HG02938 (cell line): ENCODE measurements around the gene UNC5B.

Experiments
- ATAC-seq: cut with Tn5 transposase; IDR thresholded peaks from one replicate; pipeline ENCODE4 v1.9.1; 2021; ENCODE audit warnings: mild to moderate bottlenecking, moderate library complexity; ENCODE audit not compliant: unreplicated experiment

UNC5B gene

DNA sequence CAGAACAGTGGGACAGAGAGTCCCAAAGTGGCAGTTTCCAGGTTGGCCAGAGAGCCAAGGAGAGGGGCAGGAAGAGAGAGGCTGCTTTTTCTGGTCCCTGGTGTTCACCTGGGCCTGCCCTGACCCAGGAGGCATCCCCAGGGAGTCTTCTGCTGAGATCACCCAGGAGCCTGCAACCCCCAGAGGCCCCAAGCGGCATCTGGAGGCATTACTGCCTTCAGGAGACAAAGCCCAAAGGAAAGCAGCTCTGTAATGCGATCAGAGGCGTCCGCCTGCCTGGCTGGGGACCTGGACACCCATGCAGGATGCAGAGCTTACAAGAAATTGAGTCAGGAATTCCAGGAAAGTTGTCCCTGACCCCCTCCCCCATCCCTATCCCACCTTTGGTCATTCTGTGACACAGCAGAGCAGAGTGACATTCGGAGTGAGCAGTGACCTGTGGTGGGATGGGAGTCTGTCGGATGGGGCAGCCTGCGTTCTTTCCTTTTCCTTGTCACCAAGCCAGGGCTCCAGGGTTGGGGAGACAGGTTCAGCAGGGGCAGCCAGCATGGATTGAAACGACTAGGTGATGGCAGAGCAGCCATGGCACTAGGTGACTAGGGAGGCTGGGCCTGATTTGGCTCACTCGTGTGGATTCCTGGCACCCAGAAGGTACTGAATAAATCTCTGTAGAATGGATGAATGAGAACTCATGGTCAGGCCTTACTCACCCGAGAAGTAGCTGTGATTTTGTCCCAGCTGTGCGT lies 10.4 kb downstream of the UNC5B start:
- ATAC-seq: no peak

DNA sequence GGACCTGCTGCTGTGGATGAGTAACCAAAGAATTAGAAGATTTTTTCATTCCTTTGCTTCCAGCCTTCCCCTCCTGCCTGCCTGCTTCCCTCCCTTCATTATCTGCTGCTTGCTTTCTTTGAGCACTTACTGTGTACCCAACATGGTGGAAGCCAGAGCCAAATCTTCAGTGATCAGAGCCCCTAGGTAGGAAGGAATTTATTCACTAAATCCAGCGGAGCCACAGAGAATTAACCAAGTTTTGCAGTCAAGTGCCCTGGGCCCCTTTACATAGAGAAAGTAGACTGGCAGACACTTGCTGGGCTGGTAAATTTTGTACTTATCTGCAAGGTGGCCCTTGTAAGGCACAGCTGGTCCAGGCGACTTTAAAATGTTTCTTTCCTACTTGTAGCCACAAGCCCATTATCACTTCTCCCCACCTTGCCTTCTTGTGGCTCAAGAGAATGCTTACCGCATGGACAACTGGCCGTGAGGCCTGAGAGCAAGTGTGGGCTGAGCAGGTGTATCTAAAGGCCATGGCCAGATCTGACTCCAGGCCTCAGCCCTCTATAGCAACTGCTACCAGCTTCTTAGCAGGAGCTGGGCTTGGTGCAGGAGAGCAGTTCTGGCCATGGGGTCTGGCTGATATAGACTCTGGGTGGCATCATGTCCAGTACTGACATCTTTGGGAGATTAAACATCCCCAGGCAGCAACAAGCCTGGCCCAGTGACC lies 11.1 kb downstream of the UNC5B start:
- no peak for ATAC-seq

DNA sequence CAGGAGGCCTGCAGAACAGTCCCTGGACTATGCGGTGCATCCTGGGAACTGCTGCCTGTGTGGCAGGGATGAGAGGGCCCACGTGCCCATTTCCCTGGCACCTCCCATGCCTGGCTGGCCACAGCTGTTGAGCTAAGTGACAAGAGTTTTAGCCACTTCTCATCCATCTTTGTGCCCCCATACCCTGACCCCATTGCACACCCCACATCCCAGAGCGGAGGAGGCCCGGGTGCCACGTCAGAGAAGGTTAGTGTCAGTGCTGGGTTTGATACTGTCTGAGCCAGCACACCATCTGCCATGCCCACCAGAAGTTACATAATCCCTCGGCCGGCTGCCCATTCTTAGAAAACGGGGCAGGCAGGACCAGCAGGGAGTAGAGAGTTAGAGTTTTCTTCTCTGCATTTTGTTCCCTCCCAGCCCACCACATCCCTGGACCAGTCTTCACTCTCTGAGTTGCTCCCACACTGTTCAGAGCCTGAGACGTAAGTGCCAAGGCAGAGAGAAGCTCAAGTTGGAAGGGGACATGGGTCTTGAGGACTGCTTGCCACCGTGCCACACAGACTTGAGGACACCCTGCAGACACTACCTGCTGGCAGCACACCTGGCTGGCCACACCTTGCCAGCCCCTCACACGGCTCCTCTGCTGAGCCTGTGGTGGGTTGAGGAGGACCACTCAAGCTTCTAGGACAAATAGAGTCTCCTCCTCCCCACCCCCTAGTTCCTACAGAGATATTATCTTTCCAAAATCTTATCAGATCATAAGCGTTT lies 13.1 kb downstream of the UNC5B start:
- ATAC-seq: no peak

DNA sequence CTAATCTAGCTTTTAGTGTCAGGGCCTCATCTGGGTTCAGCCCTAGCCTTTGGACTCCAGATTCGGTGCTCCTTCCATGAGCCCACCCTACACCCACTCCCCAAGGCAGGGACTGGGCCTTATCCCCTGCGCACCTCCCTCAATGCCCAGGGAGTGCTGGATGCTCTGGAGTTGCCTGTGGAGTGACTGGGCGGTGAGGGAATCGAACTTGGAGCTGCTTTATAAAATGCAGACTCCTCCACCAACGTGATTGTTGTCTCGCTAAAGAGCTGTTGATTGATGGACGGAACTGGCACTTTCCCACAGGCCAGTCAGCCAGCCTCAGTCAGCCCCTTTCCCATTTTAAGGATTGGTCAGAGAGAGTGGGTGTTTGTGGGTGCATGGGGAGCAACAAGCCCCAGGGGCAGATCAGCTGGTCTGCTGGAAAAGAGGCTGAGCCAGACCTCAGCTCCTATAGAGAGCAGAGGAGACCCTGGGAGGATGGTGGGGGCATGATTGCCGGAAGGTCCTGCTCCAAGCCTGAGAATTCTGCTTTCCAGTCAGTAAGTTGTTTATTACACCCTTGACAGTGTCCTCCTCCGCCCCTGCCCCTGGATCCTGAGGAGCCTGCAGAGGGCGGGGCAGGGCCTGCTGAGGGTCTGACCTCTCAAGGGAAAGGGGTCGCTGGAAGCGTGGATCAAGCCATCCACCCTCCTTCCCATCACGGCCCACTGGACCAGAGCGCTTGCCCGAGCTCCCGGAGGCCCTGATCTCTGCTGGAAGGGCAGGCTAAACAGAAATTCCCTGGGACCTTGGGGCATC lies 16.7 kb downstream of the UNC5B start:
- no peak for ATAC-seq

GRCh38 chr10:71229726-71230655 lies 17.6 kb downstream of the UNC5B start:
- ATAC-seq: no peak

DNA sequence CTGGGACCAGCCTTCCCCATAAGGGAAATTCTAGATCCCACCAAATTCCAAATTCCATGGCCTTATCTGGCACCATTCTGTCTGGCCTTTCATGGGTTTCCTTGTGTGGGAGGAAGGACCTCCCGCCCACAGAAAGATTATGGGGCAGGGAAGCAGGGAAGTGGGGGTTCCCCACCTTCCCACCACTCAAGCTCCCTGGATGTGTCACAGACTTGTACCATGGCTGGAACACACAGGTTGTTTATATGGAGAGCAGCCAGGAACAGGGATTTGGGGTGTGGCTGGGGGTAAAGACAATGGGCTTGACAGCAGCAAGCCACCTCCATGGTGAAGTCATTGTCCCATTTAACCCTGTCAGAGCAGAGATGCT lies 18.3 kb downstream of the UNC5B start:
- no peak for ATAC-seq

DNA sequence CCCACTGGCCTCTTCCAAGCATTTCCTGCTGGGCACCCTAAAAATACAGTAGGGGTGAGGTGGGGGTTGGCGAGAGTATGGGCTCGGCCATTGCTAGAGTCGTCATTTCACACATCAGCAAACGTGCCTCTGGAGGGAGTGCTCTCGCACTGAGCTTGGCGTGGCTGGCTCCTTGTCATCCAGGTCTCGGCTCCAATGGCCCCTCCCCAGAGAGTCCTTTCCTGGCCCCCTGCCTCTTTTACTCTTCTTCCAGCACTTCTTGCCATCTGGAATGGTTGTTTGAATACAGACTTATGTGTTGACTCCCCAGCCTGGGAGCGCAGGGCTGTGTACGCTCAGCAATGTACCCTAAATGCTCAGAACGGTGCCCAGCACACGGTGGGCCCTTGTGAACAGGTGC lies 18.8 kb downstream of the UNC5B start:
- ATAC-seq: no peak

GRCh38 chr10:71232089-71232998 lies 20.0 kb downstream of the UNC5B start:
- ATAC-seq: no peak

DNA sequence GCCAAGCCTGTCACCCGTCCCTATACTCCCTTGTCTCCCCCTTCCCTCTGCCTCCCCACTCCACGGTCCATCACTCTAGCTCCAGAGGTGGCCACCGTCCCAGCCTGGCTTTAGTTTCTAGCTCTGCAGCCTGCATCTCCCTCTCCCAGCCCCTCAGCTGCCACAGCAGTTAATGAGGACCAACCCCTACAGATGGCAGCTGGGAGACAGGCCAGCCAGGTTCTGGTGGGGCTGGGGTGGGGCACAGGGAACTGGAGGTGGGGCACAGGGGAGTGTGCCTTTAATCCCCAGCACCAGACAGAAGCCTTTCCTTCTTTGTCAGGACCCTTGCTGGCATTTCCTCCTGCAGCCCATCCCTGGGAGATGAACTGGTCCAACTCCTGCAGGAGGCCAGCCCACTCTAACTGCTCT lies 21.1 kb downstream of the UNC5B start:
- ATAC-seq: no peak

DNA sequence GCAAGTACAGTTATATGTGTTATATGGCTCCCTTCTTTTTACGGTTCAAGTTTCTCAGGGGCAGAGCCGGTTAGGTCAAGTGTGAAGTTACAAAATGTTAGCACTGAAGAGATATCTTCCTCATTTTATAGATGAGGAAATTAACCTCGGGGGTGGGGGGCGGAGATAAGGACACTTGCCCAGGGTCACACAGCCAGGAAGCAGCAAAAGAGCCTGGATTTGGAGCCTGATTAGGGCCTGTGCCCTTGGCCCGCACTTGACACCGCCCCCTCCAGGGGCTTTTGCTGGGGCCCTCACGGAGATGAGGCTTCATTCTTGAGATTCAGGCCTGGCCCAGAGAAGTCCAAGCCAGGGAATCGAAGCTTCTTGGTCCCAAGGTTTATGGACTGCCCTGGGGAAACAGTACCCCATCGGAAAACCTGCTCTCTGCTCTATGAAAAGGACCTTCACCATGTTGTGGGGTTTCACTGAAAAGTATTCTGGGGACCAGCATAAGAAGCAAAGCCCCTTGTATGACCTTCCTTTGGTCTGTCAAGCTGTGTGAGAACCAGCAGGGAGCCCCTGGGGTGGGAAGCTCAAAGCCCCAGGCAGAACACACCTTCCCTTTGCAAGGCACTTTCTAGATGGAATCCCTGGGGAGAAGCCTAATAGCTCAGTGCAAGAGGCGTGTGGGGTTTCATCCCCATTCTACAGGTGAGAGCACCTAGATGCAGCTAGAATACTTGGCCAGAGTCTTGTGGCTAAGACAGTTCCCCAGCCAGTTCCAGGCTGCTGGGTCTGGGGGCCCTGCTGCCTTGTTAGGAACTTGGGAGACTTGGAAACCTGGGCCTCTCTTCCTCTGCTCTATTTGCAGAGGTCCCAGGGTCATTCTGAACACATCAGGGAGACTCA lies 21.9 kb downstream of the UNC5B start:
- ATAC-seq: no peak

- no peak for ATAC-seq
Observed at GRCh38 chr10:71234970-71235685, 22.8 kb downstream of the UNC5B start.

DNA sequence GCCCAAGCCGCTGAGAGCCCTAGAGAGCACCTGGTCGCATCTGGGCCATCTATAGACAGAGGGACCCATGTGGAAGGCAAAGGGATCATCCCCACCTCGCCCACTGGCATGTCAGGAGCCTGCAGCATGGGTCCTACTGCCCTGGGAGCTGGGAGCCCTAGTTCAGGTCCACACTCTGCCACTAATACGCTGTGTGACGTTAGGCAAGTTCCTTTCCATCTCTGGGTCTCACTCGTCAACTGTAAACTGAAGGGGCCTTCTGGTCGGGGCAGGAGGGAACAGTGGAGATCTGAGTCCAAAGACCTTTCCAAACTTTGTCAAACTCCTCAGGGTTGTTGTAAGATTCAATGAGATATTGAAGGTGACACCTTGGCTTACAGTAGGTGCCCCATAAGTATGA lies 23.4 kb downstream of the UNC5B start:
- no peak for ATAC-seq

- no peak for ATAC-seq
Observed at GRCh38 chr10:71236286-71236685, 23.9 kb downstream of the UNC5B start.

GRCh38 chr10:71236822-71237682 lies 24.7 kb downstream of the UNC5B start:
- no peak for ATAC-seq

DNA sequence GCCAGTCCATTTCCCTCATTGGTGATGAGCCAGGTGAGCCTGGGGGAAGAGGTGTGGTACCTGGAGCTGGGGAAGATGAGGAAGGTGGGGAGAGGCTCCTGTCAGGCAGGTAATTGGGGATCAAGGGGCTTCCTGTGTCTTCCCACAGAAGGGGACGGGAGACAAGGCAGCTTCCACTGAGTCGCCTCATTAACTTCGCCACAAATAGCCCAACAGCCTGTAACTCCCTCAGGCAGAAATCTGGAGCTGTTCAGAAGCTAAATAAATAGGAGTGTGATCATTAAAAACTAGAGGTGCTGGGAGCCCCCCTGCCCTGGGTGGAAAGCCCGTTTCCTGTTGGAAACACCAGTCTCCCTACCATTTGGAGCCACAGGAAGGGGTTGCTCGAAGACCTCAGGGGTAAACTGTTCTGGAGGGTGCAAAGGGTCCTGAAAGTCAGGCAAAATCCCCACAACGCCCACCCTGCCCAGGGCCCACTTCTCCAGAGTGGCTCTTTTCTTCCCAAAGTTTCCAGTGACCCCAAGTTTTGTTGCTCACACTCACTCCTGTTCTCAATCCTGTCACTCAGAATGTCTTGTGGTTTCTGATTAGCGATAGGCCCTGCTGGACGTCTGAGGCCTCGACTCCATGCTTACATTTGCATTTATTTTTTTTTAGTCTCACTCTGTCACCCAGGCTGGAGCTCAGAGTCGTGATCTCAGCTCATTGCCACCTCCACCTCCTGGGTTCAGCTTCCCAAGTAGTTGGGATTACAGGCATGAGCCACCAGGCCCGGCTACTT lies 25.7 kb downstream of the UNC5B start:
- ATAC-seq: no peak

- no peak for ATAC-seq
Observed at GRCh38 chr10:71238626-71239025, 26.3 kb downstream of the UNC5B start.
